Posterior vena cava (tissue), 2 donors: Measurements from ENCODE around the gene RTN4RL1. TPM values are rescaled to one million over a fixed set of nuclear protein-coding genes. Genes with fewer than 3 reads are reported as not detected.
"Not testable (repeated sequence)": the region's sequence is repeated elsewhere in the genome, so short reads cannot be mapped to it uniquely, and the experiment has no call there.

ENCODE experiments used
- DNase-seq: peaks from one replicate; pipeline ENCODE4 v3.0.0-alpha.2; 2020; ENCODE audit warnings: low spot score
- intact Hi-C, 2 donors: fragments of 100-400 bp; cut with DNase I; formaldehyde crosslinking; loops; one replicate each; pipeline versions ENCODE4 v1.14.1 to v1.14.2; 2022 to 2023
- microRNA-seq, 2 donors: library from miRNA; unstranded; fragments of <30 nt; microRNA quantifications; one replicate each; pipeline ENCODE4 v1.2.0, GENCODE V29; 2020 to 2021; ENCODE audit warnings: borderline microRNAs expressed in 2 of 2
- total RNA-seq, 2 donors: library from RNA; stranded (reverse); fragmentation: NEBNext Ultra II Directional; extraction: Animal tissue kit (Norgen Biotek cat#: 25700); gene quantifications; one replicate each; pipeline ENCODE4 v1.2.1, GENCODE V29; 2021
- donor health status: DM: yes; HTN: yes; CAD: no.
- donor health status: DM: yes; HTN: yes; CAD: no.

The RTN4RL1 gene
- total RNA-seq, 2 donors from 2014 or later = 1.3 to 4.3 TPM

DNA sequence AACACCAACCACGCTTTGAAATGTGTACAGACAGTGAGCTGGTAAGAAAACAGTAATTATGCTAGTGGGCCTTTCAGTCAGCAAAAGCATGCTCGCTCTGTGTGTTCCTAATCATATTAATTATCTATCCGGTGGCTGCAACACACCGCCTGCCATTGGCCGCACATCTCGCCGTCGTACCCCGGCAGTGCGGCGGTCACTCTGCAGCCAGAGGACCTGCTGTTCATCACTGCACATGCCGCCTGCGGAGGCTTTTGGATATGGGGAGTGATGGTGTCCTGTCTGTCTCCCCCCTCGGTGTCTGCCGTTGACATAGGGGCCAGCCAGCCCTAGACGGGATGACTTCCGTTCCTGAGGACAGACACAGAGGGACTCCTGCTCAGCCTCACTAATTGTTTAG, 126.8 kb downstream of the RTN4RL1 start:
- intact Hi-C loops = no loop called here
- DNase-seq = peak; percentile 51

DNA sequence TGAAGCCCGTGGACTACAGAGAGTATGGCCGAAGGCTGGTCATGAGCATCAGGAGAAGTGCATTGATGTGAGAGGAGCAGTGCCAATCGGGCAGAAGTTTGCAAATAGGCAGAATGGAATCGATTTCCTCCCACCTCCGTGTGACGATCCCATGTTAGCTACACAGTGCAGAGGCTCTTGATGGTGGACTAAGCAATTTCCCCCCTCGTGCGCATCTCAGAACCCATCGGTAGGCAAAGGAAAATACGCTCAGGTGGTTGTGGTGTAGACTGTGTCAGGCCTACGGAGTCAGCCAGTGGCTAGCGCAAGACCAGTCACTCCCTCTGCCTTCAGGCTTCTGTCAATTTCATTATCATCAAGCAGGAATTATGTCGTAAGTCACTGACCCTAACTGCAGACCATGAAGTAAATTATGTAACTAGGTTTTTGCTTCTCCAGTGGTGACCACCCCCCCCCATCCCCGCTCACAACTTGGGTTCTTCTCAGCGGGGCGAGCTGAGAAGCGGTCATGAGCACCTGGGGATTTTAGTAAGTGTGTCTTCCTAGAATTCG, 128.0 kb downstream of the RTN4RL1 start:
- DNase-seq = peak; percentile 38
- intact Hi-C loops = no loop called here

DNA sequence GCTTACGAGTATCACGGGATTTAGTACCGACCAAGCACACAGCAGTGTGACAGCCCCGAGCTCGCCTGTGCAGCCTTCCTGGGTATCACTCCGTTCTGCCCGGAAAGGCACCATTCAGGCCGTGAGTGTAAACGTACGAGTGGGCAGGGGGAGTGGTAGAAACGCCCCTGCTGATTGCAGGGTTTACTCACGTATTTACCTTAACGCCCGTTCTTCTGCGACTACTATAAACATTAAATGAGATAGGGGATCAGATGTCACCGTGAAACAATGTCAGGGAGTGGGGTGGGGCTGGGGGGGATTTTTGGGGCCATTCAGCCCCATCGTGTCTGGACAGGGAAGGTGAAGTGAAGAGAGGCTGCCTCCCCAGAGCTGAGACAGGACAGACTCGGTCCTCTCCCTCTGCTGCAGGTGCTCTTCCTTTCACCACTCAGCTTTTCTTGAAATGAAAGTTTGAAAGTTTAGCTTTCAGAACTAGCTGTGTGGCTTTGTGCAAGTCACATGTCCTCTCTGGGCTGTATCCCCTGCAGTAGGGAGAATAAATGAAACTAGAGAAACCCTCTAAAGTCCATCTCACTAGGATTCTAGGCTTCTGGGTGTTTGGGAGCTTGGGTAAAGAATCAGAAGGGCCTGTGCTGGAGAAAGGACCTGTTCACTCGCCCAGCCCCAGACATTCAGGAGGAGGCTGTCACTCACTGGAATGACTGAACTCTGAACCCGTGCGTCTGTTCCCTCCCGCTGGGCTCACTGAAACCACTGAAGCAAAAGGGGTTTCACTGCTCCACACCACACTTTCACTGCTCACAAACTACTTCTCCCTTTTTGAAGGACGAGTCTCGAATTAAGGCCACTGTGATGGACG, 128.7 kb downstream of the RTN4RL1 start:
- DNase-seq = peak; percentile 55
- intact Hi-C loops = no loop called here

DNA sequence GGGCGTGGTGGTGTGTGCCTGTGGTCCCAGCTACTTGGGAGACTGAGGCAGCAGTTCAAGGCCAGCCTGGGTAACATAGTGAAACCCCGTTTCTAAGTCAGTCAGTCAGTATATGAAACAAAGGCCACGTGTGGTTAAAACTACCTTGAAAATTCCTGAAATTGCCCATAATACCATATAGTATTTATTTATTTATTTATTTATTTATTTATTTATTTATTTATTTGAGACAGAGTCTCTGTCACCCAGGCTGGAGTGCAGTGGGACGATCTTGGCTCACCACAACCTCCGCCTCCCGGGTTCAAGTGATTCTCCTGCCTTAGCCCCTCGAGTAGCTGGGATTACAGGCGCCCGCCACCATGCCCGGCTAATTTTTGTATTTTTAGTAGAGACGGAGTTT, 129.7 kb downstream of the RTN4RL1 start:
- DNase-seq, intact Hi-C loops: not testable (repeated sequence)

DNA sequence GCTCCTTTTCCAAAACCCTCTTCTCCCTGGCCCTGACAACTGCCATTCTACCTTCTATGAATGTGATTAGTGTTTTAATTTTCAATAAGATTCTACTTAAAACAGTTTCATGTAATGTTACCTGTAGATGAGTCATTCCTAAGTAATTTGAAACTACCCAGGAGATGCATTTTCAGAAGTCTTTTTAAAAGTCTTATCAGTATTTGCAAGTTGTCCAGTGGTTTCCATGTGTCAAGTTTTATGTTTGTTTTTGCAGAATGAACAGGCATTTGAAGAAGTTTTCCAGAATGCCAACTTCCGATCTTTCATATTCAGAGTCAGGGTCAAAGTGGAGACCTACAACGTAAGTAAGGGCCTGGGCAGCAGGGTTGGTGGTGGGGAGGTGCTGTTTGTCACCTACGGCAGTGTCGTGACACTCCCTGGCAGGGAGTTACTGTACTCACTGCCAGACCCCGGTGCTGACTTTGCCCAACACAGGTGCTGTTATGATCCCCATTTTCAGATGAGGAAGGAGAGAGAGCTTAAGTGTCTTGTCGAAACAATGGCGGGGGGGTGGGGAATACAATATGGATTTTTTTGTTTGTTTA, 130.3 kb downstream of the RTN4RL1 start:
- intact Hi-C loops = no loop called here
- DNase-seq = peak; percentile 40

DNA sequence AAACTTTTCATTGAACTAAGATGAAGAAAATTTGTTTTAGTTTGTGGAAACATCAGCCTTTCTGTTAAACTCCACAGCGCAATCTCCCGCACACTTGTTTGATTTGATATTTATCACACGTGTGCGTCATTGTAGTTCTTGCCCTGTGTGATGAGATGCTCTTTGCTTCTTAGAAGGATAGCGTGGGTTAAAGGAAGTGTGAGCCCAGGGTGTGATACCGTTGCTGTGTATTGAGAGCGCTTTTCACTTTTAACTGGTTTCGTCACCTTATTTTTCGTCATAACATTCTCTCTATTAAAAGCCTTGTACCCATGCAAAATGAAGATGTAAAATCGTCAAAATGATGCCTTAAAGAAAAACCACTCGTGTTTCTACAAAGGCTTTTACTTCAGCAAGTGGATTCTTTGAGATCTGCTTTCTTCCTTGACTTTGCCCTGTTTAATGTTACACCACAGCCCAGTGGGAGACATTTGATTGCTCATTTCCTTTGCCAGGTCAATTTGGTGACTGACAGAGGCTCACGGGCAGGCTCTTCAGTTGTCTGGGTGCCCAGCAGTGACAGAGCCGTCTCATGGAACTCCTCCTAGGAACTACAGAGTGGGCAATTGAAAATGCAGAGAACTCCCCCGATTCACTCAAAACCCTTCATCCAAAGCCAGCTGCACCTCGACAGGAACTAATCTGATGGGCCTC, 134.2 kb downstream of the RTN4RL1 start:
- intact Hi-C loops = no loop called here

DNA sequence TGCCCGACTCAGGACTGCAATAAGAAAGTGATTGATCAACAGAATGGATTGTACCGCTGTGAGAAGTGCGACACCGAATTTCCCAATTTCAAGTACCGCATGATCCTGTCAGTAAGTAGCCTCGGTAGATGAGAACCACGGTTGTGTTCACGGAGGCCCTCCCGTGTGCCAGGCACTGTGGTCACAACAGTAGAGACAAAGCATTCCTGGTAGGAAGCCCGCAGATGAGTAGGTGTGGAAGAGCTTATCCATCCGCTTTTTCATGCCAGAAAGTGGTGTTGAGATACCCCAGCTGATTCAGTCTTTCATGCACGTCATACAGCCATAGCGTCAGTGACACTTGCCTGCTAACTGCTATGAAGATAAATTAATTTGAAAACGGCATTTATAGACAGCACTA, 136.4 kb downstream of the RTN4RL1 start:
- peak; percentile 23 for DNase-seq
- intact Hi-C loops = no loop called here

More for the DNA sequence above, 134.2 kb downstream of the RTN4RL1 start:
- peak; percentile 28 for DNase-seq

Small RNA genes lying within 50 kb of the gene (microRNA-seq; reads per million reads assigned to microRNA genes)
- gene MIR132 = 1,426 to 1,676 reads per million in 2 donors
- gene MIR212 = 65.2 to 88.2 reads per million in 2 donors

Other genes with a start within 250 kb of the RTN4RL1 start
- gene SMYD4, start 195.4 kb downstream of the RTN4RL1 start, total RNA-seq = 10 to 100 TPM; 16.8 to 19.7 TPM
- 10 to 100 TPM; 77.3 to 86.2 TPM for gene RPA1, start 195.3 kb downstream of the RTN4RL1 start, total RNA-seq
- gene DPH1, start 4.8 kb upstream of the RTN4RL1 start, total RNA-seq = 10 to 100 TPM; 26.5 to 27.9 TPM
- 10 to 100 TPM; 17.4 to 21.2 TPM for gene OVCA2, start 16.7 kb upstream of the RTN4RL1 start, total RNA-seq
- gene HIC1, start 29.8 kb upstream of the RTN4RL1 start, total RNA-seq = 10 to 100 TPM; 41.3 to 64.2 TPM